ENCODE measurements around the gene CDCA4.

DNA sequence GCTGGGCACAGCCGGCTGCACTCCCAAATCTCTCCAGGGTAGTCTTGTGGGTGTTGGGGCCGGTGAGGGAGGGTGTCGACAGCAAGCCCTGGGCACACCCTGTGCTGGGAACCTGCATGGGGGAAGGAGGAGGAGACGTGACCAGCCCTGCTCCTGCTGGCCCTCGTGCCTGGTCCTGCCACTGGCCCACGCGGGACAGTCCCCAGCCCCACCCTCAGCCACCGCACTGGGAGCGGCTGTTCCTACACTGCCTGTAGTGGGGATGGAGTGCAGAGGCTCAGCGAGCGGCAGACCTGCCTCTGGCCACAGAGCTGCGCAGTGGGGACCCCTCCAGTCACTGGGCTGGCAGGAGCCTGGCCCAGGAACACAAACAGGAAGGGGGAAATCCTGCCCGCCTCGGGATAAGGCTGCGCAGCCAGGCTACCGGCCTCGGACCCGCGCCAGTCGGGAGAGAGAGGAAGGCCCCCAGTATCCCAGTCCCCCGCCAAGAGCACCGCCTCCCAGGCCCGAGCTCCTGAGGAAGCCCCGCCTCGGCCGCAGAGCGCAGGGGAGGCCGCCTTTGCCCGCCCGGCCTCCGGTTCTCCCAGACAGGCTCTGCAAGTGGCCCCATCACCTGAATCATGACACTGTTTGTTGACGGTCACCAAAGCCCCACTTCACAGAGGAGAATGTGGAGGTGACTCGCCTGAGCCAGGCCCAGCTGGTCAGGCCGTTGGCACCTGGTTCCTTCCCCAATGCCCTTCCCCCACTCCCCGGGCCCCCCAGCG is 53.3 kb downstream of the CDCA4 start:
- TF ChIP-seq EZH2 (IDR thresholded peaks at IDR 0.05; ENCODE audit: insufficient read depth, poor library complexity, severe bottlenecking): no peak
- no peak for TF ChIP-seq EZH2phosphoT487 (IDR thresholded peaks at IDR 0.05; ENCODE audit: insufficient read depth, low read depth)
